ENCODE results near the gene SYMPK. TPM values are rescaled to one million over a fixed set of nuclear protein-coding genes. Genes with fewer than 3 reads are reported as not detected.

The SYMPK gene
- total RNA-seq, 1 donor from 2014 or later: 73.1 TPM

DNA sequence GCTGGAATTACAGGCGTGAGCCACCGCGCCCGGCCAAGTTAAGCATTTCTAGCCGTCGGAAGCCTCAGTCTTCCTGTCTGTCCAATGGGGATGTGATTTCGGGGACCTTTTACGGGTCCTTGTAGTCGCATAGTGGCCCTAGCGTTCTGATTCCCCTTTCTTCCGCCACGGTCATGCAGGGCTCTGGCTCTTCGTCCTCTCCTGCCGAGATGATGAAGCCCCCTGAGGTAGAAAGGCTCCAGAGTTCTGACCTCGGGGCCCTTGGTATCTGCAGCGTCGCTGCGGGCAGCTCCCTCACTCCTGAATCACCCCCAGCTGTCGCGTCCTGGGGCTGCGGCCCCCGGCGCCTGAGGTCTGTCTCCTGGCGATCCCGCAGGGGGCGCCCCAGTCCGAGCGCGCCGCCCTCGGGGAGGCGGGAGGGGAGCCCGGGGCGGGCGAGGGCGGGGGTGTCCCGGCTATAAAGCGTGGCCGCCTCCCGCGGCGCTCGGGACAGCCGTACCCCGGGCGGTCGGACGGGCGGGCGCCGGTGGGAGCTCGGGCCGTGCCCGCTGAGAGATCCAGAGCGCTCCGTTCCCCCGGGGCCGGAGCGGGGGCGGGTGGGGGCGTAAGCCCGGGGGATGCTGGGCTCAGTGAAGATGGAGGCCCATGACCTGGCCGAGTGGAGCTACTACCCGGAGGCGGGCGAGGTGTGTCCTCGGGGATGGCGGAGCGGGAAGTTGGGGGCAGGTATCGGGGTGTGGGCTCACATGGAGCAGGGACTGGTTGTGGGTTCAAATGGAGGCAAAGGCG lies 1.1 kb upstream of the SYMPK start, which contains the start of gene FOXA3:
Gene FOXA3 (plus strand): TSS at position 487 of the 789 bp plus-strand sequence. CDS start 131 bp downstream, at position 618.
- no peaks in the 10 kb centered on the region for H3K9me3 ChIP-seq
- H3K27ac ChIP-seq: no peak within 1 kb of the TSS
- peaks cover 22% of the 10 kb centered on the region for H3K36me3 ChIP-seq
- DNase-seq: no peak
- ATAC-seq: peak; percentile 83 to 84
- intact Hi-C loops (cut with DNase I): no loop called here
- peak within 1 kb of the TSS; percentile 99 for H3K4me3 ChIP-seq
- peaks cover 31% of the 10 kb centered on the region for H3K4me1 ChIP-seq
- peaks cover 14% of the 10 kb centered on the region for H3K27me3 ChIP-seq (ENCODE audit: low read depth)
- TF ChIP-seq, protein P1, sequence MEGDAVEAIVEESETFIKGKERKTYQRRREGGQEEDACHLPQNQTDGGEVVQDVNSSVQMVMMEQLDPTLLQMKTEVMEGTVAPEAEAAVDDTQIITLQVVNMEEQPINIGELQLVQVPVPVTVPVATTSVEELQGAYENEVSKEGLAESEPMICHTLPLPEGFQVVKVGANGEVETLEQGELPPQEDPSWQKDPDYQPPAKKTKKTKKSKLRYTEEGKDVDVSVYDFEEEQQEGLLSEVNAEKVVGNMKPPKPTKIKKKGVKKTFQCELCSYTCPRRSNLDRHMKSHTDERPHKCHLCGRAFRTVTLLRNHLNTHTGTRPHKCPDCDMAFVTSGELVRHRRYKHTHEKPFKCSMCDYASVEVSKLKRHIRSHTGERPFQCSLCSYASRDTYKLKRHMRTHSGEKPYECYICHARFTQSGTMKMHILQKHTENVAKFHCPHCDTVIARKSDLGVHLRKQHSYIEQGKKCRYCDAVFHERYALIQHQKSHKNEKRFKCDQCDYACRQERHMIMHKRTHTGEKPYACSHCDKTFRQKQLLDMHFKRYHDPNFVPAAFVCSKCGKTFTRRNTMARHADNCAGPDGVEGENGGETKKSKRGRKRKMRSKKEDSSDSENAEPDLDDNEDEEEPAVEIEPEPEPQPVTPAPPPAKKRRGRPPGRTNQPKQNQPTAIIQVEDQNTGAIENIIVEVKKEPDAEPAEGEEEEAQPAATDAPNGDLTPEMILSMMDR (IDR thresholded peaks at IDR 0.05): peak; percentile 73

DNA sequence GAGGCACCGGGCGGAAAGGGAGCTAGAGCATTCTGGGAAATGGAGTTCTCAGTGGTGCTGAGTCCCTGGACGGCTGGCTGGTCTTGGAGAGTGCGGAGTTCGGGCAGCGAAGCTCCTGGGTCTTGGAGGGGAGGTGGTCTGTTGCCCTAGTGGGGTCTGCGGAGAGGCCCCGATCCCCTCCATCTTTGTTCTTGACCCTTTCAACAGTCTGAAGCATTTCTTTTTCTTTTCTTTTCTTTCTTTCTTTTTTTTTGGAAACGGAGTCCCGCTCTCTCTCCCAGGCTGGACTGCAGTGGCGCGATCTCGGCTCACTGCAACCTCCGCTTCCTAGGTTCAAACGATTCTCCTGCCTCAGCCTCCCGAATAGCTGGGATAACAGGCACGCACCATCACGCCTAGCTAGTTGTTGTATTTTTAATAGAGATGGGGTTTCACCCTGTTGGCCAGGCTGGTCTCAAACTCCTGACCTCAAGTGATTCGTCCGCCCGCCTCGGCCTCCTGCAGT lies 440 bp upstream of the SYMPK start:
- DNase-seq: no peak
- Histone ChIP-seq H3K4me1 (peaks cover 31% of the 10 kb centered on the region), H3K27ac (no peak overlapping the region), H3K9me3 (no peaks in the 10 kb centered on the region), H3K27me3 (ENCODE audit: low read depth) (peaks cover 14% of the 10 kb centered on the region), H3K36me3 (peaks cover 28% of the 10 kb centered on the region), H3K4me3 (peak overlapping the region; percentile 99)
- TF ChIP-seq, protein P1 (IDR thresholded peaks at IDR 0.05): no peak
- no peak for ATAC-seq
- intact Hi-C loops (cut with DNase I): no loop called here

DNA sequence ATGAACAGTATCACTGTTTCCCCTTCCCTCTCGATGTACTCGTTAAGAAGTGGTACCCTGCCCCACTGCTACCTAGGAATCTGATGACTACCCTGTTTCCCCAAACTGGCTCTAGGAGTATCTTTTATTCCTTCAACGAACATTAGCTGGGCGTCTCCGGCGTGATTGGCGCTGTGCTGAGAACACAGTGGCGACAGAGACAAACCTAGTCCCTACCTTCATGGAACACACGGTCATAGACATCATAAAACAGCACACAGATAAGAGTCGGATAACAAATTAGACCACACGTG lies 730 bp downstream of the SYMPK start:
- peaks cover 31% of the 10 kb centered on the region for H3K4me1 ChIP-seq
- peak overlapping the region; percentile 99 for H3K4me3 ChIP-seq
- H3K36me3 ChIP-seq: peaks cover 33% of the 10 kb centered on the region
- DNase-seq: no peak
- peak overlapping the region; percentile 88 for H3K27ac ChIP-seq
- H3K9me3 ChIP-seq: no peaks in the 10 kb centered on the region
- intact Hi-C loops (cut with DNase I): no loop called here
- no peak for ATAC-seq
- H3K27me3 ChIP-seq (ENCODE audit: low read depth): peaks cover 14% of the 10 kb centered on the region
- TF ChIP-seq, protein P1 (IDR thresholded peaks at IDR 0.05): no peak

DNA sequence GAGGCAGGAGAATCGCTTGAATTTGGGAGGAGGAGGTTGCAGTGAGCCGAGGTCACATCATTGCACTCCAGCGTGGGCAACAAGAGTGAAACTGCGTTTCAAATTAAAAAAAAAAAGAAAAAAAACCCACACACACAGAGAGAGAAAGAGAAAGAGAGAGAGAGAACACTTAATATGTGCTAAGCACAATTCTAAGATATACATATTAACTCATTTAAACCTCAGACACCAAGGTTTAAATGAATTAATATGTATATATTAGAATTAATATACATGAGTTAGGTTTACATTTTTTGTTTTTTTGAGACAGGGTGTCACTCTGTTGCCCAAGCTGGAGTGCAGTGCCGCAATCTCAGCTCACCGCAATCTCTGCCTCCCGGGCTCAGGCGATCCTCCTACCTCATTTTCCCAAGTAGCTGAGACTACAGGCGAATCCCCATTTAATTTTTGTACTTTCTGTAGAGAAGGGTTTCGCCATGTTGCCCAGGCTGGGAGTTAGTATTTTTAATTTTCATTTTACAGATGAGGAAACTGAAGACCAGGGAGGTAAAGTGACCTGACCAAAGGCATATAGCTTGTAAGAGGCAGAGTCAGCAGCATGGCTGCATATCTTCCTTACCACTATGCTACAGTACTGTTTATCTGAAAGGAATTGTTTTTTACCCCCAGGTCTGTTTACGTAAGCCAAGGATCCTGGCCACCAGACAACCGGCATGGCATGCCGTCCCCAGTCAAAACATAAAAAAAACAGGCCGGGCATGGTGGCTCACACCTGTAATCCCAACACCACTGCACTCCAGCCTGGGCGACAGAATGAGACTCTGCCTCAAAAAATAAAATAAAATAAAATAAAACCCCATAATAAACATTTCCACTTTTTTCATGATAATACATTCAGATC lies 2.3 kb downstream of the SYMPK start:
- peaks cover 14% of the 10 kb centered on the region for H3K27me3 ChIP-seq (ENCODE audit: low read depth)
- ATAC-seq (no peak), DNase-seq (no peak)
- peaks cover 31% of the 10 kb centered on the region for H3K4me1 ChIP-seq
- no peak overlapping the region for H3K27ac ChIP-seq
- intact Hi-C loops (cut with DNase I): no loop called here
- H3K4me3 ChIP-seq: no peak overlapping the region
- H3K36me3 ChIP-seq: peaks cover 40% of the 10 kb centered on the region
- H3K9me3 ChIP-seq: no peaks in the 10 kb centered on the region
- TF ChIP-seq, protein P1 (IDR thresholded peaks at IDR 0.05): no peak

DNA sequence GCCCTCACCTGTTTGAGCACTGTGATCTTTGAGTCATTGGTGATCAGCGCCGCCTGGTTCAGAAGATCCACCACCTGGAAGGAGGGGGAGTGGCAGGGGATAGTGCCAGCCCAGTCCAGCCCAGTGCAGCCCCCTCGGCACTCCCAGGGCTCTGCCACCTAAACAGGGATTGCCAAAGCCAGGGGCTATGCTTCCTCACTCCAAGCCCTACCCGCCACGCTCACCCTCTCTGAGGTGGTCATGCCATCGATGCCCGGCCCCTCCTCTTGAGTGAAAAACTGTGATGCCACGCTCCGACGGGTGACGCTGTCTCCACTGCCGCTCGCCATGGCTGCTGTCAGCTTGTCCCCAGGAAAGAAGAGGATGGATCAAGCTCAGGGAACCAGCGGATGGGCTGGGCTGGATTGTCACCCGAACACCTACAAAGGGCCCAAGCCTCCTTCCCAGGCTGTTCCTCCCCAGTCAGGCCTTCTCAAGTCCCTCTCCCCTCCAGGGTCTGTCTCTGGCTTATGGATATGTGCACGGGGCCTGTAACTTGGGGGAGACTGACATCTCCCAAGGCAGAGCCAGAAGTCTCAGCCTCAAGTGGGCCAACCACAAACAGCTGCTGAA lies 8.7 kb downstream of the SYMPK start:
- no peaks in the 10 kb centered on the region for H3K27me3 ChIP-seq (ENCODE audit: low read depth)
- peaks cover 11% of the 10 kb centered on the region for H3K4me1 ChIP-seq
- no peak overlapping the region for H3K27ac ChIP-seq
- no peaks in the 10 kb centered on the region for H3K9me3 ChIP-seq
- TF ChIP-seq, protein P1 (IDR thresholded peaks at IDR 0.05): no peak
- ATAC-seq (no peak), DNase-seq (no peak)
- H3K4me3 ChIP-seq: no peak overlapping the region
- peaks cover 80% of the 10 kb centered on the region for H3K36me3 ChIP-seq
- intact Hi-C loops (cut with DNase I): no loop called here

Measured in lower lobe of right lung (tissue), 2 donors.